SK-N-SH treated with all-trans-retinoic acid at 6 μM for 48 hours (cell line): ENCODE data around the gene TOGARAM1.

Experiments used
- ATAC-seq: fragments of 200-7000 bp; cut with Tn5 transposase; 3 replicates; pipeline ENCODE4 v1.9.1; 2020; ENCODE audit warnings: mild to moderate bottlenecking, moderate library complexity
- ARNTL ChIP-seq: fragments of 450-650 bp; formaldehyde crosslinking; IDR thresholded peaks from 2 replicates; pipeline ENCODE4 v1.5.0; 2020; ENCODE audit warnings: low read depth, mild to moderate bottlenecking, moderate library complexity, borderline replicate concordance
- BACH2 ChIP-seq: fragments of 250-450 bp; sonication (Bioruptor Pico); IDR thresholded peaks from 2 replicates; pipeline ENCODE4 v1.9.0; 2021; ENCODE audit warnings: mild to moderate bottlenecking, borderline replicate concordance
- CREB5 ChIP-seq: fragments of 250-450 bp; sonication (Bioruptor Pico); IDR thresholded peaks from 2 replicates; pipeline ENCODE4 v1.5.1; 2020; ENCODE audit warnings: low read depth, mild to moderate bottlenecking, moderate library complexity
- CSDC2 ChIP-seq: fragments of 250-450 bp; sonication (Bioruptor Pico); IDR thresholded peaks from 2 replicates; pipeline ENCODE4 v1.5.0; 2020; ENCODE audit warnings: mild to moderate bottlenecking, moderate library complexity
- CSRNP3 ChIP-seq: fragments of 250-450 bp; sonication (Bioruptor Pico); IDR thresholded peaks from 2 replicates; pipeline ENCODE4 v1.5.1; 2021; ENCODE audit warnings: mild to moderate bottlenecking, moderate library complexity
- ESRRG ChIP-seq: fragments of 250-450 bp; sonication (Bioruptor Pico); IDR thresholded peaks from 2 replicates; pipeline ENCODE4 v1.6.1; 2021; ENCODE audit warnings: mild to moderate bottlenecking
- GLIS3 ChIP-seq: fragments of 250-450 bp; sonication (Bioruptor Pico); IDR thresholded peaks from 2 replicates; pipeline ENCODE4 v1.5.0; 2020; ENCODE audit warnings: mild to moderate bottlenecking, moderate library complexity
- OSR1 ChIP-seq: fragments of 250-450 bp; sonication (Bioruptor Pico); IDR thresholded peaks from 2 replicates; pipeline ENCODE4 v1.8.0; 2022; ENCODE audit warnings: moderate library complexity, mild to moderate bottlenecking, inconsistent platforms
- PATZ1 ChIP-seq: fragments of 250-450 bp; sonication (Bioruptor Pico); IDR thresholded peaks from 2 replicates; pipeline ENCODE4 v1.8.0; 2020; ENCODE audit warnings: mild to moderate bottlenecking, moderate library complexity, borderline replicate concordance
- POU6F1 ChIP-seq: fragments of 250-450 bp; sonication (Bioruptor Pico); IDR thresholded peaks from 2 replicates; pipeline ENCODE4 v1.8.0; 2021; ENCODE audit warnings: low read depth, mild to moderate bottlenecking, moderate library complexity, borderline replicate concordance
- PPARA ChIP-seq: fragments of 250-450 bp; sonication (Bioruptor Pico); IDR thresholded peaks from 2 replicates; pipeline ENCODE4 v1.5.0; 2020; ENCODE audit warnings: mild to moderate bottlenecking, borderline replicate concordance
- RARB ChIP-seq: fragments of 250-450 bp; sonication (Bioruptor Pico); IDR thresholded peaks from 2 replicates; pipeline ENCODE4 v1.8.0; 2021; ENCODE audit warnings: mild to moderate bottlenecking, moderate library complexity
- SNAI2 ChIP-seq: fragments of 250-450 bp; sonication (Bioruptor Pico); IDR thresholded peaks from 2 replicates; pipeline ENCODE4 v1.5.0; 2020; ENCODE audit warnings: mild to moderate bottlenecking, moderate library complexity
- TCF4 ChIP-seq: fragments of 250-450 bp; sonication (Bioruptor Pico); IDR thresholded peaks from 2 replicates; pipeline ENCODE4 v1.8.0; 2021; ENCODE audit warnings: mild to moderate bottlenecking, moderate library complexity, borderline replicate concordance
- TOX ChIP-seq: fragments of 250-450 bp; sonication (Bioruptor Pico); IDR thresholded peaks from 2 replicates; pipeline ENCODE4 v1.8.0; 2021; ENCODE audit warnings: mild to moderate bottlenecking, moderate library complexity, borderline replicate concordance
- TSHZ2 ChIP-seq: fragments of 250-450 bp; sonication (Bioruptor Pico); IDR thresholded peaks from 2 replicates; pipeline ENCODE4 v1.5.0; 2020; ENCODE audit warnings: mild to moderate bottlenecking, moderate library complexity
- ZFP3 ChIP-seq: fragments of 250-450 bp; sonication (Bioruptor Pico); IDR thresholded peaks from 2 replicates; pipeline ENCODE4 v1.5.0; 2020; ENCODE audit warnings: mild to moderate bottlenecking, moderate library complexity
- ZFP30 ChIP-seq: fragments of 450-650 bp; formaldehyde crosslinking; IDR thresholded peaks from 2 replicates; pipeline ENCODE4 v1.5.0; 2022; ENCODE audit warnings: mild to moderate bottlenecking, moderate library complexity
- ZNF565 ChIP-seq: fragments of 450-650 bp; formaldehyde crosslinking; conservative IDR thresholded peaks from 2 replicates; pipeline ENCODE4 v1.5.0; 2020; ENCODE audit warnings: low read depth, mild to moderate bottlenecking, moderate library complexity
- ZNF70 ChIP-seq: fragments of 450-650 bp; formaldehyde crosslinking; IDR thresholded peaks from 2 replicates; pipeline ENCODE4 v1.5.0; 2020; ENCODE audit warnings: mild to moderate bottlenecking, moderate library complexity
- ZNF8 ChIP-seq: fragments of 450-650 bp; formaldehyde crosslinking; IDR thresholded peaks from 2 replicates; pipeline ENCODE4 v1.5.0; 2020; ENCODE audit warnings: mild to moderate bottlenecking, moderate library complexity

The TOGARAM1 gene

GRCh38 chr14:45044638-45045037 is 82.6 kb downstream of the TOGARAM1 start:
- ATAC-seq: no peak
- TF ChIP-seq ZFP3 (CRISPR knock-in tag): no peak
- TF ChIP-seq BACH2 (CRISPR knock-in tag): no peak
- TF ChIP-seq RARB (CRISPR knock-in tag): no peak
- TF ChIP-seq PATZ1 (CRISPR knock-in tag): no peak
- TF ChIP-seq POU6F1 (CRISPR knock-in tag): no peak
- TF ChIP-seq CREB5: no peak
- TF ChIP-seq ESRRG (CRISPR knock-in tag): no peak
- TF ChIP-seq ZNF565 (CRISPR knock-in tag): no peak
- TF ChIP-seq TOX (CRISPR knock-in tag): no peak
- no peak for TF ChIP-seq GLIS3 (CRISPR knock-in tag)
- TF ChIP-seq ZFP30 (CRISPR knock-in tag): no peak
- no peak for TF ChIP-seq TCF4 (CRISPR knock-in tag)
- TF ChIP-seq, all 23 proteins: peak for 0

- ATAC-seq: no peak
- no peak for TF ChIP-seq BACH2 (CRISPR knock-in tag)
- TF ChIP-seq CSDC2 (CRISPR knock-in tag): no peak
- TF ChIP-seq RARB (CRISPR knock-in tag): no peak
- no peak for TF ChIP-seq TCF4 (CRISPR knock-in tag)
- TF ChIP-seq ZNF565 (CRISPR knock-in tag): no peak
- TF ChIP-seq CSRNP3 (CRISPR knock-in tag): no peak
- TF ChIP-seq ARNTL (CRISPR knock-in tag): no peak
- TF ChIP-seq ZNF70 (CRISPR knock-in tag): no peak
Measured at GRCh38 chr14:45048385-45048784, 86.4 kb downstream of the TOGARAM1 start.

GRCh38 chr14:45051180-45051579 is 89.2 kb downstream of the TOGARAM1 start:
- no peak for ATAC-seq
- TF ChIP-seq GLIS3 (CRISPR knock-in tag) (no peak), TOX (CRISPR knock-in tag) (no peak), PPARA (no peak), ESRRG (CRISPR knock-in tag) (no peak), POU6F1 (CRISPR knock-in tag) (no peak), TCF4 (CRISPR knock-in tag) (no peak), OSR1 (CRISPR knock-in tag) (no peak), SNAI2 (CRISPR knock-in tag) (no peak), TSHZ2 (CRISPR knock-in tag) (no peak), ZNF8 (CRISPR knock-in tag) (no peak), ZNF565 (CRISPR knock-in tag) (no peak), ZFP30 (CRISPR knock-in tag) (no peak), CSDC2 (CRISPR knock-in tag) (no peak), ARNTL (CRISPR knock-in tag) (no peak), BACH2 (CRISPR knock-in tag) (no peak)
